ENCODE data around the gene P3H2. TPM values are rescaled to one million over a fixed set of nuclear protein-coding genes. Genes with fewer than 3 reads are reported as not detected.

Gene P3H2
- total and polyA plus RNA-seq, 2 donors (not counting 1 experiment from before 2014, with no cell fraction given): 20.5 to 21.6 TPM

DNA sequence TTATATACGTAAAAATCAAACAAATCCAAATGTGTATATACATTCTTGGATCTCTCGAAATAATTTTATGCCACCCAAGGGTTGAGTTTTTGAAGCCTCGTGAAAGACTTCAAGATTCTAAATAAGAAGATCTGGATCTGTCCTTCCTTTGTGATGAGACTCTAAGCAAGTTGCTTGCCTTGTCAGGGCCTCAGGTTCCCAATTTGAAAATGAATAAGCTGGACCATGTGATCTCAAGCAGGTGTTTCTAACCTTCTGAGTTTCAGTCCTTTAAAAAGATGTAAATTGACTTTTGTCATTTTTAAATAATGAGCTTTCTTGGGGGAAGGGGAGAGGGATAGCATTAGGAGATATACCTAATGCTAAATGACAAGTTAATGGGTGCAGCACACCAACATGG is 137.1 kb downstream of the P3H2 start:
- Histone ChIP-seq H2AFZ (ENCODE audit: low read length) (no peak overlapping the region), H3K79me2 (ENCODE audit: control insufficient read depth, insufficient read depth, low read length) (no peaks in the 10 kb centered on the region), H3K27ac (ENCODE audit: insufficient read depth, low read length) (no peak overlapping the region), H4K20me1 (ENCODE audit: control insufficient read depth, extremely low read depth, insufficient read depth, low read length) (no peaks in the 10 kb centered on the region), H3K4me3 (replicated peaks in 1 of 4; ENCODE audit: control extremely low read depth in 1 of 4, insufficient read depth in 1 of 4, low read depth in 3 of 4, low read length in 4 of 4) (no peak overlapping the region), H3K9ac (ENCODE audit: insufficient read depth, low read length) (no peak overlapping the region), H3K4me2 (ENCODE audit: extremely low read depth, insufficient read depth, low read length) (no peak overlapping the region), H3K27me3 (ENCODE audit: control insufficient read depth, insufficient read depth, low read length) (no peaks in the 10 kb centered on the region), H3K36me3 (ENCODE audit: control insufficient read depth, insufficient read depth, low read length) (no peaks in the 10 kb centered on the region), H3K9me3 (ENCODE audit: control insufficient read depth, insufficient read depth, low read depth, low read length) (no peaks in the 10 kb centered on the region), H3K4me1 (ENCODE audit: control insufficient read depth, extremely low read depth, insufficient read depth, low read length) (peaks cover 2% of the 10 kb centered on the region)
- TF ChIP-seq EZH2 (IDR thresholded peaks at IDR 0.05; ENCODE audit: low read length, missing control alignments): no peak
- TF ChIP-seq, protein P1, sequence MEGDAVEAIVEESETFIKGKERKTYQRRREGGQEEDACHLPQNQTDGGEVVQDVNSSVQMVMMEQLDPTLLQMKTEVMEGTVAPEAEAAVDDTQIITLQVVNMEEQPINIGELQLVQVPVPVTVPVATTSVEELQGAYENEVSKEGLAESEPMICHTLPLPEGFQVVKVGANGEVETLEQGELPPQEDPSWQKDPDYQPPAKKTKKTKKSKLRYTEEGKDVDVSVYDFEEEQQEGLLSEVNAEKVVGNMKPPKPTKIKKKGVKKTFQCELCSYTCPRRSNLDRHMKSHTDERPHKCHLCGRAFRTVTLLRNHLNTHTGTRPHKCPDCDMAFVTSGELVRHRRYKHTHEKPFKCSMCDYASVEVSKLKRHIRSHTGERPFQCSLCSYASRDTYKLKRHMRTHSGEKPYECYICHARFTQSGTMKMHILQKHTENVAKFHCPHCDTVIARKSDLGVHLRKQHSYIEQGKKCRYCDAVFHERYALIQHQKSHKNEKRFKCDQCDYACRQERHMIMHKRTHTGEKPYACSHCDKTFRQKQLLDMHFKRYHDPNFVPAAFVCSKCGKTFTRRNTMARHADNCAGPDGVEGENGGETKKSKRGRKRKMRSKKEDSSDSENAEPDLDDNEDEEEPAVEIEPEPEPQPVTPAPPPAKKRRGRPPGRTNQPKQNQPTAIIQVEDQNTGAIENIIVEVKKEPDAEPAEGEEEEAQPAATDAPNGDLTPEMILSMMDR (conservative IDR thresholded peaks at IDR 0.05 in 1 of 2, IDR thresholded peaks at IDR 0.05 in 1 of 2; ENCODE audit: low read depth in 1 of 2, low read length in 2 of 2): no peak
- DNase-seq (ENCODE audit: low read depth in 2 of 2): no peak

DNA sequence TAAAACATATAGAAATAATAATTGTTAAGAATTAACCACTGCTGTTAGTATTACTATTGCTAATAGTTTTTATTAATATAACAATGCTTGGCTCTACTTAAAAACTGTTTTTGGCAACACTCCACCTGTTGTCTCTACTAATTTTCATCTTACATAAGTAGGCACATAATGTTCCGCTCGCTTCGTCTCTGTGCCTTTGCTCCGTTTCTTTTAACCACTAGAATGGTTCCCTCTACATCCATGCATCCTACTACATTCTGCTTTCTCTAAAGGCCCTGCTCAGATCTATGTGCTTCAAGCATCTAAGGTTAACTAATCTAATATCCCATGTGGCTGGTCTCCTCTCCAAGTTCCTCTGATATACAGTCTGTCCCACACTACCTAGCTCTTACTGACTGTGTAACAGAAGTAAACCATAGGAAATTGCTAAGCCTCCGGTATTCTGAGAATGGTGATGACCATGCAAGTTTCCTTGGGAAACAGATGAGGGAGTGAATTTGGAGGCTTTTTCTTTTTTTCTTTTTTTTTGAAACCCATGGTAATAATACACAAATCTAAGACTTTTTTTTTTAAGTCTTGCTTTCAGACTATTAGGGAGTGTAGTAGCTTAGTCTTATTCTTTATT is 138.3 kb downstream of the P3H2 start:
- no peaks in the 10 kb centered on the region for H3K27me3 ChIP-seq (ENCODE audit: control insufficient read depth, insufficient read depth, low read length)
- no peak overlapping the region for H2AFZ ChIP-seq (ENCODE audit: low read length)
- H3K36me3 ChIP-seq (ENCODE audit: control insufficient read depth, insufficient read depth, low read length): no peaks in the 10 kb centered on the region
- peaks cover 2% of the 10 kb centered on the region for H3K4me1 ChIP-seq (ENCODE audit: control insufficient read depth, extremely low read depth, insufficient read depth, low read length)
- H3K27ac ChIP-seq (ENCODE audit: insufficient read depth, low read length): no peak overlapping the region
- no peak overlapping the region for H3K4me2 ChIP-seq (ENCODE audit: extremely low read depth, insufficient read depth, low read length)
- TF ChIP-seq EZH2 (IDR thresholded peaks at IDR 0.05; ENCODE audit: low read length, missing control alignments): no peak
- TF ChIP-seq, protein P1 (conservative IDR thresholded peaks at IDR 0.05 in 1 of 2, IDR thresholded peaks at IDR 0.05 in 1 of 2; ENCODE audit: low read depth in 1 of 2, low read length in 2 of 2): no peak
- H3K9ac ChIP-seq (ENCODE audit: insufficient read depth, low read length): no peak overlapping the region
- H3K9me3 ChIP-seq (ENCODE audit: control insufficient read depth, insufficient read depth, low read depth, low read length): no peaks in the 10 kb centered on the region
- DNase-seq (ENCODE audit: low read depth in 2 of 2): peak in 1 of 2 donors; percentile 57
- no peak overlapping the region for H3K4me3 ChIP-seq (replicated peaks in 1 of 4; ENCODE audit: control extremely low read depth in 1 of 4, insufficient read depth in 1 of 4, low read depth in 3 of 4, low read length in 4 of 4)
- H4K20me1 ChIP-seq (ENCODE audit: control insufficient read depth, extremely low read depth, insufficient read depth, low read length): no peaks in the 10 kb centered on the region
- H3K79me2 ChIP-seq (ENCODE audit: control insufficient read depth, insufficient read depth, low read length): no peaks in the 10 kb centered on the region

DNA sequence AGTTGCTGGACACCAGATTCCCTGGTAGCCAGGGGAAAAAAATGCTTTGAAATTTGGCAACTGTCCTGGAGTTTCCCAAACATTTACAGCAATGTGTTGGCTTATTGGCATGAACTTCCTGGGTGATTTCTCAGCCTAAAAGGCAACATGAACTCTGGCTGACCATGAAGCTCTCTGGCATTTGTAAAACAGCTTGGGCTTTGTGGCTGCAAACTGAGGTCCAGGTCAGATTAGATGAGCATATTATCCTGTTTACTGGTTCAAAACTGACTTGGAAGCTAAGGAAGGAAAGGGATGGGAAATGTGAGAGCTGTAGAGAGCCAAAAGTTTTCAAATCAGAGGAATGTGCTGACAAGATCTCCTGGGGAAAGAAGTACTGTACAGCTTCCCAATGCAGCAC is 139.0 kb downstream of the P3H2 start:
- no peak overlapping the region for H3K4me2 ChIP-seq (ENCODE audit: extremely low read depth, insufficient read depth, low read length)
- H3K27me3 ChIP-seq (ENCODE audit: control insufficient read depth, insufficient read depth, low read length): no peaks in the 10 kb centered on the region
- no peaks in the 10 kb centered on the region for H3K9me3 ChIP-seq (ENCODE audit: control insufficient read depth, insufficient read depth, low read depth, low read length)
- H3K4me1 ChIP-seq (ENCODE audit: control insufficient read depth, extremely low read depth, insufficient read depth, low read length): peaks cover 2% of the 10 kb centered on the region
- H3K27ac ChIP-seq (ENCODE audit: insufficient read depth, low read length): no peak overlapping the region
- no peak overlapping the region for H3K4me3 ChIP-seq (replicated peaks in 1 of 4; ENCODE audit: control extremely low read depth in 1 of 4, insufficient read depth in 1 of 4, low read depth in 3 of 4, low read length in 4 of 4)
- H4K20me1 ChIP-seq (ENCODE audit: control insufficient read depth, extremely low read depth, insufficient read depth, low read length): no peaks in the 10 kb centered on the region
- H2AFZ ChIP-seq (ENCODE audit: low read length): no peak overlapping the region
- TF ChIP-seq, protein P1 (conservative IDR thresholded peaks at IDR 0.05 in 1 of 2, IDR thresholded peaks at IDR 0.05 in 1 of 2; ENCODE audit: low read depth in 1 of 2, low read length in 2 of 2): no peak
- no peak for TF ChIP-seq EZH2 (IDR thresholded peaks at IDR 0.05; ENCODE audit: low read length, missing control alignments)
- H3K36me3 ChIP-seq (ENCODE audit: control insufficient read depth, insufficient read depth, low read length): no peaks in the 10 kb centered on the region
- H3K9ac ChIP-seq (ENCODE audit: insufficient read depth, low read length): no peak overlapping the region
- H3K79me2 ChIP-seq (ENCODE audit: control insufficient read depth, insufficient read depth, low read length): no peaks in the 10 kb centered on the region
- DNase-seq (ENCODE audit: low read depth in 2 of 2): peak; percentile 94 to 99
